ENCODE measurements around the gene TEX11.
"Not testable (repeated sequence)": the region's sequence is repeated elsewhere in the genome, so short reads cannot be mapped to it uniquely, and the experiment has no call there.

The TEX11 gene

GRCh38 chrX:70908541-70908940 is at the start of gene TEX11:
Gene TEX11, minus strand, starts transcription at chrX:70908711. Its CDS starts 922 bp downstream, at chrX:70907789.
- no peak for DNase-seq

GRCh38 chrX:70954871-70955270 is 46.4 kb upstream of the TEX11 start:
- DNase-seq = no peak

GRCh38 chrX:70924294-70924911 is 15.9 kb upstream of the TEX11 start:
- DNase-seq = no peak

GRCh38 chrX:70922774-70923473 is 14.4 kb upstream of the TEX11 start:
- no peak for DNase-seq

- no peak for DNase-seq
Observed at GRCh38 chrX:70921709-70922352, 13.3 kb upstream of the TEX11 start.

- DNase-seq = no peak
Observed at GRCh38 chrX:70916754-70917153, 8.2 kb upstream of the TEX11 start.

GRCh38 chrX:70907900-70908299 is 611 bp downstream of the TEX11 start:
- no peak for DNase-seq

- no peak for DNase-seq
Observed at GRCh38 chrX:70901465-70901864, 7.0 kb downstream of the TEX11 start.

- DNase-seq = not testable (repeated sequence)
Observed at GRCh38 chrX:70890441-70890840, 18.1 kb downstream of the TEX11 start.

GRCh38 chrX:70878902-70879301 is 29.6 kb downstream of the TEX11 start:
- DNase-seq = no peak

GRCh38 chrX:70852294-70852693 is 56.2 kb downstream of the TEX11 start:
- DNase-seq = no peak

- not testable (repeated sequence) for DNase-seq
Observed at GRCh38 chrX:70844081-70844480, 64.4 kb downstream of the TEX11 start.

- not testable (repeated sequence) for DNase-seq
Observed at GRCh38 chrX:70843620-70844019, 64.9 kb downstream of the TEX11 start.

GRCh38 chrX:70834589-70834988 is 73.9 kb downstream of the TEX11 start:
- no peak for DNase-seq

GRCh38 chrX:70826715-70827114 is 81.8 kb downstream of the TEX11 start:
- DNase-seq = no peak

GRCh38 chrX:70825366-70825765 is 83.1 kb downstream of the TEX11 start:
- no peak for DNase-seq

- DNase-seq = no peak
Observed at GRCh38 chrX:70808942-70809940, 99.3 kb downstream of the TEX11 start.

GRCh38 chrX:70806081-70806480 is 102.4 kb downstream of the TEX11 start:
- no peak for DNase-seq

GRCh38 chrX:70796742-70797141 is 111.8 kb downstream of the TEX11 start:
- not testable (repeated sequence) for DNase-seq

GRCh38 chrX:70774223-70774622 is 134.3 kb downstream of the TEX11 start:
- DNase-seq = no peak

GRCh38 chrX:70769659-70770227 is 138.8 kb downstream of the TEX11 start:
- no peak for DNase-seq

GRCh38 chrX:70762285-70762684 is 146.2 kb downstream of the TEX11 start:
- DNase-seq = no peak

All from cerebellar nuclear complex (tissue), 1 donor.